GM21367 (cell line): ENCODE measurements around the gene NOL6.

ENCODE experiments used
- ATAC-seq: cut with Tn5 transposase; IDR thresholded peaks from one replicate; pipeline ENCODE4 v1.9.1; 2021; ENCODE audit not compliant: unreplicated experiment

Gene NOL6

GRCh38 chr9:33453999-33454660, 19.6 kb downstream of the NOL6 start:
- ATAC-seq, result no peak

- ATAC-seq, result no peak
Measured at GRCh38 chr9:33453286-33453860, 20.4 kb downstream of the NOL6 start.

DNA sequence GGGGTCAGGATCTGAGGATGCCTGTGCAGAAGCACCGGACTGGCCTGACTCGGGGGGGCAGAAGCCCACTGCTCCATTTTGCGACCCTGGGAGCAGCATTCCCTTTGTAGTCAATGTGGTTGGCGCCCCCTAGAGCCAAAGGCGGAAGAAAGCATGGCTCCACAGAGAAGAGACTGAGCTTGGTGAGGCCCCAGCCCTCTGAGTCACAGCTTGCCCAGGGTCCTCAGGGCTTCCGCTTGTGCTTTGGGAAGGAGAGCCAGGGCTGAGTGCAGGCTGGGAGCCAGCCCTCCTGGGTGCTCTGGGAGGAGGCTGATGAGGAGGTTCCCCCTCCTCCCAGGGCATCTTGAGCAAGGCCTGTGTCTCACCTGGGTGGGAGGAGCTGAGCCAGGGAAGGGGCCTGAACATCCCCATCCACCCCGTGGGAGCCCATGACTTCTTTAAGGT, 20.9 kb downstream of the NOL6 start:
- no peak for ATAC-seq

- no peak for ATAC-seq
Measured at GRCh38 chr9:33450621-33451146, 23.0 kb downstream of the NOL6 start.

- ATAC-seq, result no peak
Measured at GRCh38 chr9:33449715-33450114, 24.0 kb downstream of the NOL6 start.

GRCh38 chr9:33447799-33448553, 25.7 kb downstream of the NOL6 start:
- ATAC-seq, result no peak

GRCh38 chr9:33446946-33447798, 26.6 kb downstream of the NOL6 start, which contains the start of gene AQP3:
Gene AQP3, minus strand, starts transcription at chr9:33447593. Its CDS starts 63 bp downstream, at chr9:33447530.
- ATAC-seq, result no peak

- peak; percentile 84 for ATAC-seq
Measured at GRCh38 chr9:33446240-33446945, 27.3 kb downstream of the NOL6 start.

- no peak for ATAC-seq
Measured at GRCh38 chr9:33445389-33446239, 28.1 kb downstream of the NOL6 start.

- ATAC-seq, result no peak
Measured at GRCh38 chr9:33443464-33444154, 30.1 kb downstream of the NOL6 start.

DNA sequence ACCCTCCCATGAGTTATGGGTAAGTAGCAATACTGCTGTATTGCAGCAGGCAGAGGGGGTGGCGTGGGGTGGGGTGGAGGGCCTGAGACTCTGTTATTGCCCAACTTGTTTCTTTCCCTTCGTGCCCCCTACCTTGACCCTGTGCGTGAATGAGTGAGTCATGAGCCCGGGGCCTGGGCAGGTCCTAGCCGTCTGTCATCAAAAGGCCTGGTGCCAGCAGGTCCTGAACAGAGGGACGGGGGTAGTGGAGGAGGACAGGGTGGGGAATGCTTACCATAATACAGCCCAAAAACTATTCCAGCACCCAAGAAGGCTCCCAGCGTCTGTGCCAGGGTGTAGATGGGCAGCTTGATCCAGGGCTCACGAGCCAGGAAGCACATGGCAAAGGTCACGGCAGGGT, 30.7 kb downstream of the NOL6 start:
- no peak for ATAC-seq

DNA sequence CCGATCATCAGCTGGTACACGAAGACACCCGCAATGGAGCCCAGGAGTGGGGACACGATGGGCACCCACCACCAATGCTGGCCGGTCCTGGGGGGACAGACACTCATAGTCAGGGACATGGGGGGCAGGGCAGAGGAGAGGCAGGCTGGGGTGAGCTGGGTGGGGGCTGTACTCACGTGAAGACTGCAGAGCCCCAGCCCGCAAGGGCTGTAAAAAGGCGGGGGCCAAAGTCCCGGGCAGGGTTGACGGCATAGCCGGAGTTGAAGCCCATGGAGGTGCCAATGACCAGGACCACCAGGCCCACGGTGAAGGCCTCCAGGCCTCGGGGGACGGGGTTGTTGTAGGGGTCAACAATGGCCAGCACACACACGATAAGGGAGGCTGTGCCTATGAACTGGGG, 31.6 kb downstream of the NOL6 start:
- ATAC-seq, result no peak

GRCh38 chr9:33440609-33441008, 33.1 kb downstream of the NOL6 start:
- no peak for ATAC-seq

DNA sequence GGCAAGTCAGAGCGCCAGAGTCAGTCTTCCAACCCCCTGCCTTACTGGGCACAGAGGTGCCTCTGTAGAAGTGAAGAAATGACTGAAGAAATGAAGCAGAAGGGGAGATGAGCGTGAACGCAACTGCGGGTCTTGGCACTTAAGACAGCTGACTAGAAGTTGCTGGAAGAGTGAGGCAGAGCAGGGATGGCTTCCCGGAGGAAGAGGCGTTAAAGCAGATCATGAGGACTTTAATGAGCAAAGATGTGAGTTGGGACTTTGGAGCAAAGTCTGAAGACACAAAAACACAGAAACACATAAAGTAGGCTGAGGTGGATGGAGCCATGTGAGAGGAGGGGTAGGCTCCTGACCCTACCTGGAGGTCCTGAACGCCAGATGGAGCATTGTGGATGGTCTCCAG, 33.5 kb downstream of the NOL6 start:
- no peak for ATAC-seq

GRCh38 chr9:33439731-33440130, 34.0 kb downstream of the NOL6 start:
- no peak for ATAC-seq

DNA sequence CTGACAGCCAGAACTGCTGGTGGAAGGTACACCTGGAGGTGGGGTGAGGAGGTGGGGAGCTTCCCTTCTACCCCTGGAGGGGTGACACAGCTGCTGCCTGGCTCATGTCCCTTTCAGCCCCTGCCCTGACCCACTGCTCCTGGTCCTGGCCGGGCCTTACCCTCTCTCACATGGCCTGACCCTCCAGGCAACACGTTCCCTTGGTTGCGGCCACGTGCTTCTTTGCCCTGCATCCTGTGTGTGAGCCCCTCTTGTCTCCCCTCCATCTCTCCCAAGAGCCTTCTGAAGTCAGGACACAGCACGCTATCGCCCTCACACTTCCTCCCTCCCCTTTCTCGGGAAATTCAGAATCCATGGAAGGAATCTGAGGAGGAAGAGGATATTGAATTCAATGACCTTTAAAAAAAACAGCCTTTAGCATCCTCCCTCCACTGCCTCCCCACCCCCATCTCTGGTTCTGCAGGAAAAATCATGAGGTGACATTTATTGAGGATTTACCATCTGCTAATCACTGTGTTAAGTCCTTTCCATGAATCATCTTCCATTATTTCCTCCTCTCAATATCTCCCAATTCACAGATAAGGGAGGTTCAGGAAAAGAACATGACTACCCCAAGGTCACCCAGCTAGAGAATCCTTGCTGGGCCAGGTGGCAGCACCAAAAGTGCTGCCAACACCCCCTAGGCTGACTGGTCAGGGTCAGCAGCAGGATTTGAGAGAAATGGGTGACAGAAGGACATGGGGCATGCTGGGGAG, 34.6 kb downstream of the NOL6 start:
- ATAC-seq, result no peak

DNA sequence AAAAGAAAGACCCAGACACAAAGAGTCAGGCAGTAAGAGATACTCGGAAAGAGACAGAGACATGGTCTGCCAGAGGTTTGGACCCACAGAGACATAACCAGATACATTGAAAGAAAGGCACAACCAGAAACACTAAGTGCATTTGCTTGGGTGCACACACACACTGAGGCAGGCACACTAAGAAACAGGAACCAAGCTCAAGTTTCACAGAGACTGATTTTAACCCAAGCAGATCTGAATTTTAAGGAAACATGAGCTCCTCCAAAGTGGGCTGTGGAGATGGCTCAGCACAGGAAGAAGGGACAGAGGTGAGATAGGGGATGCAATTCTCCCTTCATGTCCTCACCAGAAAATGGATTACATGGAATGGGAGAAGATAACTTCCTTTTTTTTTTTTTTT, 35.8 kb downstream of the NOL6 start:
- no peak for ATAC-seq

- no peak for ATAC-seq
Measured at GRCh38 chr9:33437205-33437604, 36.5 kb downstream of the NOL6 start.
